ENCODE measurements around the gene CAPZB.

The CAPZB gene

GRCh38 chr1:19342894-19343616 is 142.3 kb downstream of the CAPZB start:
- DNase-seq: no peak

GRCh38 chr1:19342062-19342750 is 143.1 kb downstream of the CAPZB start:
- DNase-seq: no peak

GRCh38 chr1:19341201-19342061 is 143.9 kb downstream of the CAPZB start:
- DNase-seq: peak; percentile 76

- DNase-seq: no peak
Observed at GRCh38 chr1:19340387-19340937, 144.9 kb downstream of the CAPZB start.

GRCh38 chr1:19339214-19339861 is 146.0 kb downstream of the CAPZB start:
- DNase-seq: no peak

GRCh38 chr1:19338323-19338762 is 147.0 kb downstream of the CAPZB start:
- no peak for DNase-seq

- DNase-seq: no peak
Observed at GRCh38 chr1:19337289-19337688, 148.1 kb downstream of the CAPZB start.

- DNase-seq: no peak
Observed at GRCh38 chr1:19336543-19336942, 148.8 kb downstream of the CAPZB start.

- no peak for DNase-seq
Observed at GRCh38 chr1:19333587-19334354, 151.6 kb downstream of the CAPZB start.

- no peak for DNase-seq
Observed at GRCh38 chr1:19332832-19333231, 152.5 kb downstream of the CAPZB start.

- no peak for DNase-seq
Observed at GRCh38 chr1:19331262-19331878, 154.0 kb downstream of the CAPZB start.

- no peak for DNase-seq
Observed at GRCh38 chr1:19330449-19331135, 154.7 kb downstream of the CAPZB start.

- DNase-seq: no peak
Observed at GRCh38 chr1:19329611-19330010, 155.7 kb downstream of the CAPZB start.

GRCh38 chr1:19329188-19329587 is 156.2 kb downstream of the CAPZB start:
- no peak for DNase-seq

- DNase-seq: no peak
Observed at GRCh38 chr1:19328486-19328885, 156.9 kb downstream of the CAPZB start.

GRCh38 chr1:19327736-19328135 is 157.6 kb downstream of the CAPZB start:
- no peak for DNase-seq

GRCh38 chr1:19327301-19327700 is 158.0 kb downstream of the CAPZB start:
- DNase-seq: no peak

- no peak for DNase-seq
Observed at GRCh38 chr1:19326748-19327065, 158.6 kb downstream of the CAPZB start.

GRCh38 chr1:19325958-19326747 is 159.2 kb downstream of the CAPZB start:
- no peak for DNase-seq

- no peak for DNase-seq
Observed at GRCh38 chr1:19325368-19325957, 159.9 kb downstream of the CAPZB start.

Data from activated CD8-positive, alpha-beta memory T cell treated with anti-CD3 and anti-CD28 coated beads, Interleukin-2, amount 50 U/mL, for 4 hours (primary cell).